ENCODE measurements around the gene MGAT2. TPM values are rescaled to one million over a fixed set of nuclear protein-coding genes. Genes with fewer than 3 reads are reported as not detected.

MGAT2 gene
- total and polyA plus RNA-seq, 10 donors: 20.5 to 43.5 (median 36.9) TPM

GRCh38 chr14:49623941-49624839, 3.6 kb downstream of the MGAT2 start:
- WGBS, 5 donors: 64 to 81% (median 67%) methylated on average over 6 of the region's 6 CpGs
- peak overlapping the region in 5 of 8 donors; percentile 18 to 97 (median 41) for H3K27ac ChIP-seq
- no peaks in the 10 kb centered on the region for H3K27me3 ChIP-seq (replicated peaks in 1 of 7)
- H3K4me1 ChIP-seq: peaks cover 38 to 78% (median 53%) of the 10 kb centered on the region in 6 donors
- peaks cover 0 to 27% (median 0%) of the 10 kb centered on the region in 6 donors for H3K36me3 ChIP-seq
- H3K9me3 ChIP-seq: no peaks in the 10 kb centered on the region
- intact Hi-C loops (cut with DNase I; ENCODE audit: low total_unique reads): loop anchor here (10.0 kb wide), 1 partner anchor 211 kb away; no protein-coding TSS in a partner anchor
- TF ChIP-seq POLR2AphosphoS5 (IDR thresholded peaks at IDR 0.05) (no peak), CTCF (IDR thresholded peaks at IDR 0.05 in 8 of 11, conservative IDR thresholded peaks at IDR 0.05 in 3 of 11) (no peak), POLR2A (IDR thresholded peaks at IDR 0.05) (no peak)
- peak overlapping the region in 1 of 8 donors; percentile 87 for H3K4me3 ChIP-seq
- no peak for DNase-seq

- Histone ChIP-seq H3K4me1 (peaks cover 20 to 89% (median 51%) of the 10 kb centered on the region in 6 donors), H3K27me3 (replicated peaks in 1 of 7) (no peaks in the 10 kb centered on the region), H3K36me3 (peaks cover 0 to 25% (median 3%) of the 10 kb centered on the region in 6 donors), H3K4me3 (peak overlapping the region; percentile 90 to 99 (median 97)), H3K9me3 (no peaks in the 10 kb centered on the region), H3K27ac (peak overlapping the region; percentile 94 to 99 (median 98))
- intact Hi-C loops (cut with DNase I; ENCODE audit: low total_unique reads): loop anchor here (10.0 kb wide), 1 partner anchor 131 kb away; the partner anchor contains the start of gene KLHDC2
- TF ChIP-seq CTCF (IDR thresholded peaks at IDR 0.05 in 8 of 11, conservative IDR thresholded peaks at IDR 0.05 in 3 of 11) (peak; percentile 74 to 95 (median 90)), POLR2AphosphoS5 (IDR thresholded peaks at IDR 0.05) (peak; percentile 92 to 94 (median 93)), POLR2A (IDR thresholded peaks at IDR 0.05) (peak; percentile 6 to 81 (median 62))
- 0 to 1% (median 0%) methylated on average over 39 to 101 of the region's 101 CpGs for WGBS, 5 donors
- peak; percentile 99 for DNase-seq
These were observed 13.3 kb downstream of the MGAT2 start for GRCh38 chr14:49633640-49634546.

DNA sequence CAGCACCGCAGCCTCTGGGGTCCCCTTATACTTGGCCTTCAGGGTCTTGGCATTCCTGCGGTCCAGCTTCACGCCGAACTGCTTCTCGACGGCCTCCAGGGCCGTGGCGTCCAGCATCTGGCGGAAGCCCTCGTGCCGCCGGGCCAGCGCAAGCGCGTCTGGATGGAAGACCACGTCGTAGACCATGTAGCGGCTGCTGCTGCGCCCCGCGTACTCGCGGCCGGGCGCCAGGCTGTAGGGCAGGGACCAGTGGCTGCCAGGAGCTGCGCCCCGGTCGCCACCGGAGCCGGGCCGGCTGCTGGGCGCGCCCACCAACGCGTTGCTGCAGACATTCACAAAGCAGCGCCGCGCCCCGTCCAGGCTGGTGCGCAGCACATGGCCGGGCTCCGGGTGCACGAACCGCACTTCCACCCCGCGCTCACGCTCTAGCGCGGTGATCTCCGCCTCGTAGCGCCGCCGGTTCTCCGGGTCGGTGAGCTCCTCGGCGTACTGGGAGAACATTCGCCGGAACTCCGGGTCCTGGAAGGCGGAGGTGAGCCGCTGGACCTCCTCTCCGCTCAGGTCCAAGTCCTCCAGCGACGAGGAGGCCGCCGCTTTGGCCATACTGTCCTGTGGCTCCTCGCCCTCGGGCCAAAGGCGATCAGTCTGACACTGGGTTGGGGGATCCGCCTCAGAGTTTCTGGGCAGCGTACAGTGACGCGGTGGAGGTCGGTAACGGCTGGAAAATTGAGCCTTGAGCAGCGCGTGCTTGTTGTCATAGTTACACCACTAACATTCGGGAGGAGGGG, 14.1 kb downstream of the MGAT2 start, which contains the start of gene DNAAF2:
Gene DNAAF2 (minus strand): TSS at position 698 of the 788 bp plus-strand sequence. CDS start 95 bp downstream, at position 603.
- Histone ChIP-seq H3K4me1 (peaks cover 18 to 89% (median 49%) of the 10 kb centered on the region in 6 donors), H3K9me3 (no peaks in the 10 kb centered on the region), H3K36me3 (peaks cover 0 to 32% (median 4%) of the 10 kb centered on the region in 6 donors), H3K27me3 (replicated peaks in 1 of 7) (no peaks in the 10 kb centered on the region), H3K27ac (peak within 1 kb of the TSS; percentile 94 to 99 (median 98)), H3K4me3 (peak within 1 kb of the TSS; percentile 90 to 99 (median 97))
- TF ChIP-seq CTCF (IDR thresholded peaks at IDR 0.05 in 8 of 11, conservative IDR thresholded peaks at IDR 0.05 in 3 of 11) (peak in 1 of 11 experiments; percentile 10), POLR2AphosphoS5 (IDR thresholded peaks at IDR 0.05) (peak in 2 of 3 donors; percentile 8 to 21), POLR2A (IDR thresholded peaks at IDR 0.05) (peak in 1 of 3 donors; percentile 4)
- intact Hi-C loops (cut with DNase I; ENCODE audit: low total_unique reads): loop anchor here (10.0 kb wide), 1 partner anchor 130 kb away; the partner anchor contains the start of gene KLHDC2
- WGBS, 5 donors: 0 to 1% (median 0%) methylated on average over 14 to 80 of the region's 80 CpGs
- DNase-seq: peak; percentile 96

Measured in spleen (tissue), 11 donors.